Neural cell (in vitro differentiated cells): Measurements from ENCODE around the gene EDIL3. TPM values are rescaled to one million over a fixed set of nuclear protein-coding genes. Genes with fewer than 3 reads are reported as not detected.

ENCODE experiments used
- H2AFZ ChIP-seq: fragments of 200-600, 300-800 bp; sonication (generic), shearing (Covaris generic); 2 replicates; pipeline ENCODE4 v1.6.0; 2014; ENCODE audit warnings: low read depth, mild to moderate bottlenecking, antibody characterized with exemption, low read length, moderate library complexity
- H3F3A ChIP-seq: fragments of 200-600 bp; shearing (Covaris generic); 2 replicates; pipeline ENCODE4 v1.6.1; 2016; ENCODE audit warnings: mild to moderate bottlenecking, moderate library complexity, mixed read lengths, antibody characterized with exemption, low read length; ENCODE audit not compliant: insufficient read depth, poor library complexity, severe bottlenecking
- H3K27ac ChIP-seq: fragments of 200-600, 300-800 bp; sonication (generic), shearing (Covaris generic); 2 replicates; pipeline ENCODE4 v1.5.1; 2014; ENCODE audit warnings: mild to moderate bottlenecking, low read length, moderate library complexity
- H3K27me3 ChIP-seq: fragments of 300-800, 200-600 bp; sonication (generic), shearing (Covaris generic); 2 replicates; pipeline ENCODE4 v1.6.0; 2014; ENCODE audit warnings: mild to moderate bottlenecking, low read depth, low read length, moderate library complexity; ENCODE audit not compliant: insufficient read depth
- H3K36me3 ChIP-seq: fragments of 300-800, 200-600 bp; sonication (generic), shearing (Covaris generic); 2 replicates; pipeline ENCODE4 v1.5.1; 2014; ENCODE audit warnings: mild to moderate bottlenecking, antibody characterized with exemption, low read length, moderate library complexity; ENCODE audit not compliant: insufficient read depth
- H3K4me2 ChIP-seq: fragments of 300-800, 200-600 bp; sonication (generic), shearing (Covaris generic); 2 replicates; pipeline ENCODE4 v1.6.0; 2014; ENCODE audit warnings: mild to moderate bottlenecking, low read length
- H3K4me3 ChIP-seq: fragments of 300-800, 200-600 bp; sonication (generic), shearing (Covaris generic); 2 replicates; pipeline ENCODE4 v1.5.1; 2014; ENCODE audit warnings: mild to moderate bottlenecking, low read length, moderate library complexity
- H3K79me2 ChIP-seq: fragments of 200-600 bp; shearing (Covaris generic); replicated peaks from 2 replicates; pipeline ENCODE4 v1.6.0; 2014; ENCODE audit warnings: mild to moderate bottlenecking, low read length, moderate library complexity; ENCODE audit not compliant: insufficient read depth
- H3K9ac ChIP-seq: fragments of 300-800, 200-600 bp; sonication (generic), shearing (Covaris generic); 2 replicates; pipeline ENCODE4 v1.6.1; 2016; ENCODE audit warnings: mild to moderate bottlenecking, low read length, mixed read lengths
- H3K9me2 ChIP-seq: fragments of 200-600 bp; shearing (Covaris generic); 2 replicates; pipeline ENCODE4 v1.6.1; 2016; ENCODE audit warnings: mild to moderate bottlenecking, low read length, mixed read lengths; ENCODE audit not compliant: insufficient read depth
- H3K9me3 ChIP-seq: fragments of 200-600, 300-800 bp; sonication (generic), shearing (Covaris generic); 2 replicates; pipeline ENCODE4 v1.6.1; 2016; ENCODE audit warnings: mild to moderate bottlenecking, mixed run types, low read length, moderate library complexity, mixed read lengths
- H4K20me1 ChIP-seq: fragments of 200-600 bp; shearing (Covaris generic); 2 replicates; pipeline ENCODE4 v1.6.1; 2016; ENCODE audit warnings: mild to moderate bottlenecking, mixed run types; ENCODE audit not compliant: insufficient read depth
- CTCF ChIP-seq: fragments of 450-650 bp; IDR thresholded peaks from 2 replicates; pipeline ENCODE4 v1.5.1; 2014; ENCODE audit warnings: antibody characterized with exemption, mild to moderate bottlenecking, moderate library complexity; ENCODE audit not compliant: poor library complexity, severe bottlenecking
- EP300 ChIP-seq: fragments of 450-650 bp; conservative IDR thresholded peaks from 2 replicates; pipeline ENCODE4 v1.6.1; 2014; ENCODE audit warnings: antibody characterized with exemption, mild to moderate bottlenecking, moderate library complexity; ENCODE audit not compliant: poor library complexity, severe bottlenecking
- EZH2 ChIP-seq: fragments of 200-600, 300-800 bp; shearing (Covaris generic), sonication (generic); IDR thresholded peaks from 2 replicates; pipeline ENCODE4 v1.6.1; 2014; ENCODE audit warnings: antibody characterized with exemption, low read length, borderline replicate concordance, mild to moderate bottlenecking; ENCODE audit not compliant: insufficient read depth, poor library complexity, severe bottlenecking
- MXI1 ChIP-seq: fragments of 450-650 bp; conservative IDR thresholded peaks from 2 replicates; pipeline ENCODE4 v1.6.1; 2014; ENCODE audit warnings: antibody characterized with exemption, mild to moderate bottlenecking; ENCODE audit not compliant: poor library complexity, severe bottlenecking
- POLR2AphosphoS5 ChIP-seq: IDR thresholded peaks from 2 replicates; pipeline ENCODE4 v1.6.1; 2012
- RAD21 ChIP-seq: fragments of 450-650 bp; conservative IDR thresholded peaks from 2 replicates; pipeline ENCODE4 v1.6.1; 2014; ENCODE audit warnings: antibody characterized with exemption, mild to moderate bottlenecking, moderate library complexity
- REST ChIP-seq: IDR thresholded peaks from 2 replicates; pipeline ENCODE4 v1.6.1; 2012; ENCODE audit warnings: borderline replicate concordance
- SMC3 ChIP-seq: fragments of 450-650 bp; conservative IDR thresholded peaks from 2 replicates; pipeline ENCODE4 v1.6.1; 2014; ENCODE audit warnings: antibody characterized with exemption, mild to moderate bottlenecking, moderate library complexity; ENCODE audit not compliant: poor library complexity
- TAF1 ChIP-seq: IDR thresholded peaks from 2 replicates; pipeline ENCODE4 v1.6.1; 2012; ENCODE audit warnings: low read depth
- polyA plus RNA-seq: library from polyadenylated mRNA; depleted of rRNA; stranded (reverse); fragments of >200 nt; gene quantifications from 2 replicates; pipeline ENCODE4 v1.2.3, GENCODE V29; 2014

Gene EDIL3
- polyA plus RNA-seq, 1 donor from 2014 or later = 6.1 TPM

- no peak overlapping the region for H3K27ac ChIP-seq
- H3F3A ChIP-seq = no peaks in the 10 kb centered on the region
- H3K4me2 ChIP-seq = no peak overlapping the region
- H3K9me3 ChIP-seq = no peaks in the 10 kb centered on the region
- H3K9me2 ChIP-seq = no peaks in the 10 kb centered on the region
- no peak overlapping the region for H2AFZ ChIP-seq
- H3K9ac ChIP-seq = no peak overlapping the region
- no peaks in the 10 kb centered on the region for H4K20me1 ChIP-seq
- TF ChIP-seq RAD21 = no peak
- no peak for TF ChIP-seq CTCF
- TF ChIP-seq EZH2 = no peak
- TF ChIP-seq POLR2AphosphoS5 = no peak
- TF ChIP-seq TAF1 = no peak
- no peak for TF ChIP-seq SMC3
- TF ChIP-seq EP300 = no peak
- no peak for TF ChIP-seq REST
- no peak for TF ChIP-seq MXI1
- no peaks in the 10 kb centered on the region for H3K36me3 ChIP-seq
- no peaks in the 10 kb centered on the region for H3K79me2 ChIP-seq
- no peaks in the 10 kb centered on the region for H3K27me3 ChIP-seq
- H3K4me3 ChIP-seq = no peak overlapping the region
Measured at GRCh38 chr5:84086511-84086910, 298.2 kb downstream of the EDIL3 start.

GRCh38 chr5:84085387-84086041, 299.2 kb downstream of the EDIL3 start:
- Histone ChIP-seq H3K27me3 (no peaks in the 10 kb centered on the region), H2AFZ (no peak overlapping the region), H4K20me1 (no peaks in the 10 kb centered on the region), H3K4me2 (no peak overlapping the region), H3K9me3 (no peaks in the 10 kb centered on the region), H3K79me2 (no peaks in the 10 kb centered on the region), H3K4me3 (no peak overlapping the region), H3K9ac (no peak overlapping the region), H3K27ac (no peak overlapping the region), H3F3A (no peaks in the 10 kb centered on the region), H3K36me3 (no peaks in the 10 kb centered on the region), H3K9me2 (no peaks in the 10 kb centered on the region)
- TF ChIP-seq MXI1 (no peak), EZH2 (no peak), RAD21 (no peak), CTCF (no peak), EP300 (no peak), SMC3 (no peak), POLR2AphosphoS5 (no peak), TAF1 (no peak), REST (no peak)
